ENCODE results near the gene HS6ST2.

HS6ST2 gene

GRCh38 chrX:132692526-132692925 lies 265.9 kb downstream of the HS6ST2 start:
- Histone ChIP-seq H3K9me3 (replicated peaks; ENCODE audit: low read length) (no peaks in the 10 kb centered on the region), H3K4me3 (ENCODE audit: low read length) (no peak overlapping the region), H3K9ac (ENCODE audit: low read depth, low read length) (no peak overlapping the region), H3K36me3 (ENCODE audit: insufficient read depth, low read length) (no peaks in the 10 kb centered on the region), H3K27me3 (ENCODE audit: control insufficient read depth, insufficient read depth, low read length) (peaks cover 34% of the 10 kb centered on the region), H3K4me2 (ENCODE audit: low read length) (no peak overlapping the region), H3K4me1 (ENCODE audit: control insufficient read depth, insufficient read depth, low read length) (no peaks in the 10 kb centered on the region)

- Histone ChIP-seq H3K9ac (ENCODE audit: low read depth, low read length) (no peak overlapping the region), H3K4me1 (ENCODE audit: control insufficient read depth, insufficient read depth, low read length) (no peaks in the 10 kb centered on the region), H3K4me3 (ENCODE audit: low read length) (no peak overlapping the region), H3K27me3 (ENCODE audit: control insufficient read depth, insufficient read depth, low read length) (peaks cover 34% of the 10 kb centered on the region), H3K36me3 (ENCODE audit: insufficient read depth, low read length) (no peaks in the 10 kb centered on the region), H3K4me2 (ENCODE audit: low read length) (no peak overlapping the region), H3K9me3 (replicated peaks; ENCODE audit: low read length) (no peaks in the 10 kb centered on the region)
Observed at GRCh38 chrX:132692066-132692465, 266.4 kb downstream of the HS6ST2 start.

GRCh38 chrX:132689612-132690563 lies 268.5 kb downstream of the HS6ST2 start:
- no peaks in the 10 kb centered on the region for H3K9me3 ChIP-seq (replicated peaks; ENCODE audit: low read length)
- no peak overlapping the region for H3K4me2 ChIP-seq (ENCODE audit: low read length)
- peaks cover 29% of the 10 kb centered on the region for H3K27me3 ChIP-seq (ENCODE audit: control insufficient read depth, insufficient read depth, low read length)
- H3K4me3 ChIP-seq (ENCODE audit: low read length), result no peak overlapping the region
- no peaks in the 10 kb centered on the region for H3K36me3 ChIP-seq (ENCODE audit: insufficient read depth, low read length)
- no peaks in the 10 kb centered on the region for H3K4me1 ChIP-seq (ENCODE audit: control insufficient read depth, insufficient read depth, low read length)
- H3K9ac ChIP-seq (ENCODE audit: low read depth, low read length), result no peak overlapping the region

GRCh38 chrX:132685276-132685675 lies 273.2 kb downstream of the HS6ST2 start:
- H3K27me3 ChIP-seq (ENCODE audit: control insufficient read depth, insufficient read depth, low read length), result peaks cover 5% of the 10 kb centered on the region
- no peak overlapping the region for H3K4me3 ChIP-seq (ENCODE audit: low read length)
- no peaks in the 10 kb centered on the region for H3K4me1 ChIP-seq (ENCODE audit: control insufficient read depth, insufficient read depth, low read length)
- H3K4me2 ChIP-seq (ENCODE audit: low read length), result no peak overlapping the region
- H3K36me3 ChIP-seq (ENCODE audit: insufficient read depth, low read length), result no peaks in the 10 kb centered on the region
- H3K9ac ChIP-seq (ENCODE audit: low read depth, low read length), result no peak overlapping the region
- H3K9me3 ChIP-seq (replicated peaks; ENCODE audit: low read length), result no peaks in the 10 kb centered on the region

GRCh38 chrX:132677233-132677716 lies 281.2 kb downstream of the HS6ST2 start:
- no peaks in the 10 kb centered on the region for H3K36me3 ChIP-seq (ENCODE audit: insufficient read depth, low read length)
- H3K4me1 ChIP-seq (ENCODE audit: control insufficient read depth, insufficient read depth, low read length), result no peaks in the 10 kb centered on the region
- no peaks in the 10 kb centered on the region for H3K9me3 ChIP-seq (replicated peaks; ENCODE audit: low read length)
- H3K27me3 ChIP-seq (ENCODE audit: control insufficient read depth, insufficient read depth, low read length), result peaks cover 18% of the 10 kb centered on the region
- no peak overlapping the region for H3K4me3 ChIP-seq (ENCODE audit: low read length)
- no peak overlapping the region for H3K9ac ChIP-seq (ENCODE audit: low read depth, low read length)
- H3K4me2 ChIP-seq (ENCODE audit: low read length), result no peak overlapping the region

- no peak overlapping the region for H3K4me3 ChIP-seq (ENCODE audit: low read length)
- no peaks in the 10 kb centered on the region for H3K36me3 ChIP-seq (ENCODE audit: insufficient read depth, low read length)
- H3K4me2 ChIP-seq (ENCODE audit: low read length), result no peak overlapping the region
- H3K27me3 ChIP-seq (ENCODE audit: control insufficient read depth, insufficient read depth, low read length), result peaks cover 16% of the 10 kb centered on the region
- H3K9ac ChIP-seq (ENCODE audit: low read depth, low read length), result no peak overlapping the region
- H3K9me3 ChIP-seq (replicated peaks; ENCODE audit: low read length), result no peaks in the 10 kb centered on the region
- no peaks in the 10 kb centered on the region for H3K4me1 ChIP-seq (ENCODE audit: control insufficient read depth, insufficient read depth, low read length)
Observed at GRCh38 chrX:132676561-132677186, 281.8 kb downstream of the HS6ST2 start.

GRCh38 chrX:132676102-132676501 lies 282.3 kb downstream of the HS6ST2 start:
- Histone ChIP-seq H3K36me3 (ENCODE audit: insufficient read depth, low read length) (no peaks in the 10 kb centered on the region), H3K27me3 (ENCODE audit: control insufficient read depth, insufficient read depth, low read length) (peaks cover 16% of the 10 kb centered on the region), H3K4me1 (ENCODE audit: control insufficient read depth, insufficient read depth, low read length) (no peaks in the 10 kb centered on the region), H3K9ac (ENCODE audit: low read depth, low read length) (no peak overlapping the region), H3K9me3 (replicated peaks; ENCODE audit: low read length) (no peaks in the 10 kb centered on the region), H3K4me3 (ENCODE audit: low read length) (no peak overlapping the region), H3K4me2 (ENCODE audit: low read length) (no peak overlapping the region)

GRCh38 chrX:132673331-132673730 lies 285.1 kb downstream of the HS6ST2 start:
- H3K9ac ChIP-seq (ENCODE audit: low read depth, low read length), result no peak overlapping the region
- no peaks in the 10 kb centered on the region for H3K4me1 ChIP-seq (ENCODE audit: control insufficient read depth, insufficient read depth, low read length)
- no peak overlapping the region for H3K4me2 ChIP-seq (ENCODE audit: low read length)
- H3K27me3 ChIP-seq (ENCODE audit: control insufficient read depth, insufficient read depth, low read length), result peaks cover 24% of the 10 kb centered on the region
- H3K4me3 ChIP-seq (ENCODE audit: low read length), result no peak overlapping the region
- no peaks in the 10 kb centered on the region for H3K9me3 ChIP-seq (replicated peaks; ENCODE audit: low read length)
- H3K36me3 ChIP-seq (ENCODE audit: insufficient read depth, low read length), result no peaks in the 10 kb centered on the region

GRCh38 chrX:132671229-132671641 lies 287.2 kb downstream of the HS6ST2 start:
- Histone ChIP-seq H3K9ac (ENCODE audit: low read depth, low read length) (no peak overlapping the region), H3K4me3 (ENCODE audit: low read length) (no peak overlapping the region), H3K4me2 (ENCODE audit: low read length) (no peak overlapping the region), H3K27me3 (ENCODE audit: control insufficient read depth, insufficient read depth, low read length) (peaks cover 35% of the 10 kb centered on the region), H3K36me3 (ENCODE audit: insufficient read depth, low read length) (no peaks in the 10 kb centered on the region), H3K9me3 (replicated peaks; ENCODE audit: low read length) (no peaks in the 10 kb centered on the region), H3K4me1 (ENCODE audit: control insufficient read depth, insufficient read depth, low read length) (no peaks in the 10 kb centered on the region)

GRCh38 chrX:132669142-132669541 lies 289.3 kb downstream of the HS6ST2 start:
- Histone ChIP-seq H3K27me3 (ENCODE audit: control insufficient read depth, insufficient read depth, low read length) (peaks cover 23% of the 10 kb centered on the region), H3K4me2 (ENCODE audit: low read length) (no peak overlapping the region), H3K4me1 (ENCODE audit: control insufficient read depth, insufficient read depth, low read length) (no peaks in the 10 kb centered on the region), H3K4me3 (ENCODE audit: low read length) (no peak overlapping the region), H3K36me3 (ENCODE audit: insufficient read depth, low read length) (no peaks in the 10 kb centered on the region), H3K9me3 (replicated peaks; ENCODE audit: low read length) (no peaks in the 10 kb centered on the region), H3K9ac (ENCODE audit: low read depth, low read length) (no peak overlapping the region)

- H3K9me3 ChIP-seq (replicated peaks; ENCODE audit: low read length), result no peaks in the 10 kb centered on the region
- no peak overlapping the region for H3K9ac ChIP-seq (ENCODE audit: low read depth, low read length)
Observed at GRCh38 chrX:132668178-132668577, 290.3 kb downstream of the HS6ST2 start.

More at GRCh38 chrX:132668178-132668577, 290.3 kb downstream of the HS6ST2 start:
- Histone ChIP-seq H3K4me3 (ENCODE audit: low read length) (no peak overlapping the region), H3K4me1 (ENCODE audit: control insufficient read depth, insufficient read depth, low read length) (no peaks in the 10 kb centered on the region), H3K4me2 (ENCODE audit: low read length) (no peak overlapping the region), H3K27me3 (ENCODE audit: control insufficient read depth, insufficient read depth, low read length) (peaks cover 23% of the 10 kb centered on the region), H3K36me3 (ENCODE audit: insufficient read depth, low read length) (no peaks in the 10 kb centered on the region)
